Jurkat, Clone E6-1 (cell line): ENCODE data around the gene DYSF.

Source experiments
- DNase-seq: peaks from one replicate; pipeline ENCODE4 v3.0.0-alpha.2; 2011; ENCODE audit warnings: low read depth, low spot score
- H3K4me3 ChIP-seq: 2 replicates; pipeline ENCODE4 v1.5.1; 2011; ENCODE audit warnings: mild to moderate bottlenecking, low read length, control low read depth, moderate library complexity

Gene DYSF

DNA sequence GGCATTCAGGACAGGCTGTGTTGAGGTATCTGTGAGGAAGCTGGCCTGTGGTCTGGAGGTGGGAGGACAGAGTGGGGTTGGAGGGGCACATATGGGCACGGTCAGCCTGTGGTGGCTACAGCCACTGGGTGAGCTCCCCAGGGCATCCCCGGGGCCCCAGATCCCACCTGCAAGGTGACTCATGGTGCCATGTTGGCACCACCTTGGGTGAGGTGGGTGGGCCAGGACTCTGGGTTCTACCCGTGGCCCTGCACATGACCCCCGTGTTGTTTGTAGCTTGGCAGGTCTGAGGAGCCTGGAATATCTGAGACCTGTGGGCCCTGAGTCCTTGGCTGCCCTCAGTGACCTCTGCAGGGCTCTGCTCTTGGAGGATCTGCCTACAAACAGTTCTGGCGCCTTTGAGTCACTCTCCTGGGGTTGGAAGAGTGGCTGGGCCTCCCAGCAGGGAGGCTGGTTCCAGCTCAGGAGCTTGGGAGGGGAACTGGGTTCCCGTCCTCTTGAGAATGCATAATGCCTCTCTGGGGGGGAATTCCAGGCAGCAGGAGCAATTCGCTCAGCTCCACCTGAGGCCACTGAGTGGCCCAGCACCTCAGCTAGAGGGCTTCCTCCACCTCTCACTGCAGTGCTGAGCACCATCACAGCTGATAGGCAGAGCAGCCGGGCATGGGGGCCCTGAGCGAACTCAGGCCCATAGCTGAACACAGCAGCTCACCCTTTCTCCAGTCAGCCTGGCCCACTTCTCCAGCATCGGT lies 105.1 kb downstream of the DYSF start:
- no peak for DNase-seq
- H3K4me3 ChIP-seq: no peak overlapping the region

DNA sequence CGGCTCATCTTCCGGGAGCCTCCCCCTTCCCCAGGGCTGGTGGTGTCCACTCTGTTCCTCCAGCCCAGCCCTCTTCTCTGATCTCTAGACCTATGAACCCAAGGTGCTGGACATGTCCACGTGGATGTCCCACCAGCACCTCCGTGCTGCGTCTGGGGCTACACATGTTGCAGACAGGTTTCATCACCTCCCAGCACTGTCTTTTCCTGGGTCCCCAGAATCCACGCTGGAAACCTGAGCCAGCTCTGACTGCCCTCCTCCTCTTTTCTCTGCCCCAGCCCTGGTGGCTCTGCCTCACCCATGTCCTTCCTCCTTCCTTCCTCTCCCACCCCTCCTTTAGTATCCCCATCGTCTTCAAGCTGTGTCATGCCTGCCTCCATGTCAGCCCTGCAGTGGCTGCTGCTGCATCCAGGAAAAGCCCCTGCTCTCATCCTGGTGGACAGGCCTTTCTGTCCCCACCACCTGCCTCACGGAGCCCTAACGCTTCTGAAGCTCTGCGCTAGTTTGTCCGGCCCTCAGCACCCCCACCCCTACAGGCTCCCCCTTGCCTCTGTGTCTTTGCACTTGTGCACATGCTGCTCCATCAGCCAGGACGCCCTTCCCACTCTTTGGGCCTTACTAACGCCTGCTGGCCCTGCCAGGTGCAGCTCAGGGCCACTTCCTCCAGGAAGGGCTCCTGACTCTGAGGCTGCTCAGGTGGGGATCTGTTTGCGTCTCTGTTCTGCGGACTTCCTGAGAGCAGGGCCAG lies 105.9 kb downstream of the DYSF start:
- no peak overlapping the region for H3K4me3 ChIP-seq
- no peak for DNase-seq

DNA sequence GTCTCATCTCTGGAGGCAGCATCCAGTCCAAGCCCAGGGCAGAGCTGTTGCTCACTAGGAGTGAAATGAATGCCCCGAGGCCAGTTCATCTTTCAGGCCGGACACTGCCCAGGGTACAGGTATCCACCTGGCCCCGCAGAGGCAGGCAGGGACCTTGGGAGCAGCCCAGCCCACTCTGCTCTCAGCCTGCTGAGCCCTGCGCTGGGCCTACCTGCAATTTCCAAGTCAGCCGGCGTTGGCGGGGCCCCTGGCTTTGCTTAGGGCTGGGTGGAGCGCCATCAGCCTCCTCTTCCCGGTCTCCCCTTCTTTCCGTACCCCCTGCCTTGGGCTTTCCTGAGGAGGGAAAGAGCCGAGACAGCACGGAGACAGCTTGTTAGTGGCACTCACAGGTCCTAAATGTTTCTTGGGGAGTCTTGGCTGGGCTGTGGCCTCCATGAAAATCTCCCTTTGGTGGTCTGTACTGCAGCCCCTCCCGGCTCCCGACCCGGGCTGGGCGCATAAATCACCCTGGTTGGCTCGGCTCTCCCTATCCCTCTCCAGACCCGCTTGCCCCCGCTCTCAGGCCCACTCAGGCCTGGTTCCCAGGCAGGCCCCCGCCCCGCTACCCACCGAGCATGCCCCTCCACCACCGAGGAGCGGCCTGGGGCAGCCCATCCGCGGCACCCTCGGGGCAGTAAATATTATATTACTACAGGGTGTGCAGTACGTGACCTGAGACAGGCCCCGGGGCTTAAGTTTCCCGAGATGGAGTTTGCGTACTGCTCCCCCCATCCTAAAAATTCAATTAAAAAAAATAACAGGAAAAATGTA lies 106.7 kb downstream of the DYSF start:
- DNase-seq: no peak
- no peak overlapping the region for H3K4me3 ChIP-seq

DNA sequence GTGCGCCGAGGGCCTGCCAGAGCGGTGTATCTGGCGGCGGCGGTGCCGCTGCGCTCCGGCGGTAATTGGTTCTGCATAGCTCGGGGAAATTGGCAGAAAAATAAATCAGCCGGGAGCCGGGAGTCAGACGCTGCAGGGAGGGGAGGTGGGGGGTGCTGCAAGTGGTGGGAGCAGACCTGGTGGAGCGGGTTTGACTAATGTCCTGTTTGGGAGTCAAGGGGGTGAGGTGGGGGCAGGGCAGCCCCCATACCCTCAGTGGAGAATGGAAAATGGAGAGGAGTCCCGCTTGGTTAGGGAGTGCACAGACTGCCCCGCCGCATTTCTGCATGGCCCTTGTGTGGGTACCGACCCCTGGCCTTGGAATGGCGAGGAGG lies 107.3 kb downstream of the DYSF start:
- no peak overlapping the region for H3K4me3 ChIP-seq
- DNase-seq: no peak

DNA sequence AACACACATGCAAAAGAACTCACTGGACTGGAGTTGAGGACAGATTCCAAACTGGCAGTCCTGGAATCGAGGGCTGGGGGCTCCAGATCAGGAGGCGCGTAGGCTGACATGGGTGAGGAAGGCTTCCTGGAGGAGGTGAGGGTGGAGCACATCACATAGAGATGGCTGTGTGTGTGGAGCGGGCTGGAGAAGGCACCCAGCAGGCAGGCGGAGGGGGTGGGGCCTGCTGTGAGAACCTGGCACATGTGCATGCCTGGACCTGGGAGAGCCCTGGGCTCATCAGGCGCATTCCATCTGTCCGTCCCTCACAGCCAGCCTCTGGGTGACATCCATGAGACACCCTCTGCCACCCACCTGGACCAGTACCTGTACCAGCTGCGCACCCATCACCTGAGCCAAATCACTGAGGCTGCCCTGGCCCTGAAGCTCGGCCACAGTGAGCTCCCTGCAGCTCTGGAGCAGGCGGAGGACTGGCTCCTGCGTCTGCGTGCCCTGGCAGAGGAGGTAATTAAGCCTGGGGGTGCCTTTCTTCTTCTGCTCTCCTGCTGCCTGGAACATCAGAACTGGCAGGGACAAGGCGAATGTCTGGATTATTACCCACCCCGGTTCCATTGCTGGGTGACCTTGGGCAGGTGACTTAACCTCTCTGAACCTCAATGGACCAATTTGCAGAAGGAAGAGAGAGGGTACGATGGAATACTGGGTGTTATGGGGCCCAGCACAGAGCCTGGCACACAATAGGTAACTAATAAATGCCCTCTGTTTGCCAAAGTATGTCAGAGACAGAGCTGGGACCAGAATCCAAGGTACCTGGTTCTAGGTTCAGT lies 108.3 kb downstream of the DYSF start:
- no peak for DNase-seq

DNA sequence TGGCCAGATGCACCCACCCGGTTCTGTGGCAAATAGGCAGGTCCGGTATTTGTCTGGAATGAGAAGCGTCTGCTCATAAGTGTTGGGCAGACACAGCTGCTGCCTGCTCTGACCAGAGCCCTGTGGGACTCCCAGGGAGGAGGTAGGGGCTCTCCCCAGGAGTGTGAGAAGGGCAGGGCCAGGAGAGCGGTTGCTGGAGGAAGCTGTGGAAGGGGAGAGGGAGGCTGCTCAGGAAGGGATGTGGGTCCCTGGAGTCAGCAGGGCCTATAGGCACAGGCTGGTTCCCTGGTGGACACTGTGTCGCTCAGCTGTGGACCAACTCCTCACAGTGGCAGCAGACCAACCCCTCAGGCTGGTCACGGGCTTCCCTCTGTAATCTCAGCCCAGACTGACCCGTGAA lies 109.2 kb downstream of the DYSF start:
- H3K4me3 ChIP-seq: no peak overlapping the region
- no peak for DNase-seq

More for the DNA sequence above, 108.3 kb downstream of the DYSF start:
- no peak overlapping the region for H3K4me3 ChIP-seq

DNA sequence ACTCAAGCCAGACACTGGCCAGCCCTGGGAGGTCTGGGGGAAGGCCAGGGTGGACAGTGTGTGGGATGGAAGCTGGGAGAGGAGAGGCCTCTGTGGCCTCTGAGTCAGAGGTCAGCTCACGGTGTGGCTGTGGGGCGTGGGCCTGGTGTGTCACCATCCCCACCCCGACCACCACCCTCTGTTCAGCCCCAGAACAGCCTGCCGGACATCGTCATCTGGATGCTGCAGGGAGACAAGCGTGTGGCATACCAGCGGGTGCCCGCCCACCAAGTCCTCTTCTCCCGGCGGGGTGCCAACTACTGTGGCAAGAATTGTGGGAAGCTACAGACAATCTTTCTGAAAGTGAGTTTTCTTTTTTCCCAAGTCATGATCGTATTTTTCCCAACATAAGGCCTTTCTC lies 110.5 kb downstream of the DYSF start:
- H3K4me3 ChIP-seq: no peak overlapping the region
- no peak for DNase-seq

DNA sequence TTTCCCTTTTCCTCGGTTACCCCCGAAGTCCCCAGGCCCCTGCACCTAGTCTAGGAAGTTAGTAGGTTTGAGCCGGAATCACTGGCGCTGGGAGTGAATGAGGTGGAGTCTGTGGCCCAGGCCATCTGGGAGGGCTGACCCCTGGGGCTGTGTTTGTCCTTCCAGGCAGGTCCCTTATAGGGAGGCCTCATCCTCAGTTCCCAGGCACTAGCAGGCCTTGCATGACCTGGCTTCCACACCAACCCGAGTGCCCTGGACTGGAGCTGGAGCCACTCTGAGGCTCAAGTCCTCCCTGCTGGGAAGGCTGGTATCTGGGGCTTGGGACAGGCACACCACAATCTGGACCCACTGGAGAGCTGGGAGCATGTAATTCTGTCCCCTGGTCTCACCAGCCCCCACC lies 111.0 kb downstream of the DYSF start:
- no peak for DNase-seq
- no peak overlapping the region for H3K4me3 ChIP-seq

DNA sequence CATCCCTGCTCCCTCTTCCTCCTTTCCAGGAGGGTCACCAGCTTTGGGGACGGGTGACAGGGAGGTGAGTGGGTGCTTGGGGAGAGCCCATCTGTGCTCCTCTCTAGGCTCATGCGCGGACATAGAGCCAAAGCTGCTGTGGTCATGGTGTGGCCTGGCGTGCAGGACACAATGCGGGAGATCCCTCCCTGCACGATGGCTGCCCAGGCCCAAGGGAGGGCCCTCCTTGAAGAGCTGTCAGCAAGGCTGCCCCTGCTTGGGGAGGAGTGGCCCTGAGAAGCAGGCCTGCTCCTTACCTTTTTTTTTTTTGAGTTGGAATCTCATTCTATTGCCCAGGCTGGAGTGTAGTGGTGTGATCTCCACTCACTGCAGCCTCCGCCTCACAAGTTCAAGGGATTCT lies 111.4 kb downstream of the DYSF start:
- no peak overlapping the region for H3K4me3 ChIP-seq
- no peak for DNase-seq

DNA sequence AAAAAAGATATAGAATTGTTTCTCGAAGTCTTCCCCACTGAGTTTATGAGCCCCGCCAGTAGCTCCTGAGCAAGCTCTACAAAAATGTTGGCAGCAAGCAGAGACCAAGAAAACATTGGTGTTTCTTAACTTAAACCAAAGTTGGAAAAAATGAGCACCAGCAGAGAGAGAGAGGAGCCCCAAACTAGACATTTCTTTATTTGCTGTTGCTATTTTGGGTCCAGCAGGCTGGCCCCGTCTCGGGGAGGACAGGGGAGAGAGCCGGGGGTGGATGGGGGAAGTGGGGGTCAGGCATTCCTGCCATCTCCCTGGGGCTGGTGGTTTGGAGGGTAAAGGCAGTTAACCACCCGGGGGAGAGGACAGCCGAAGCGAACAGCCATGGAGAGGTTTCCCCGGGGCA lies 113.0 kb downstream of the DYSF start:
- DNase-seq: no peak
- no peak overlapping the region for H3K4me3 ChIP-seq

DNA sequence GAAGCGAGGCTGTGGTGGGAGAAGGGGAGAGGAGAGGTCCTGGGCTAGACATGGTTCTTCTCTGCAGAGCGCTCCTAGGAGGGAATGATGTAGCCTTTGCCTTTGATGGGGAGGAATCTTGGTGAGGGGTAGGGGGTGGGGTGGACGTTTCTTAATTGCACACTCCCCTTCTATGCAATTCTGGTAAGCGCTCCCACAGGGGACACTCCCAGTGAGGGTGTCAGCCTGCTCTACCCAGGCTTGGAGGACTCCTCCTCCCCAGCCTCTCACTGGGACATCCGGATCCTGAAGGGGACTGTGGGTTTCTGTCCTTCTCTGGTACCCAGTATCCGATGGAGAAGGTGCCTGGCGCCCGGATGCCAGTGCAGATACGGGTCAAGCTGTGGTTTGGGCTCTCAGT lies 114.3 kb downstream of the DYSF start:
- DNase-seq: no peak
- H3K4me3 ChIP-seq: no peak overlapping the region

DNA sequence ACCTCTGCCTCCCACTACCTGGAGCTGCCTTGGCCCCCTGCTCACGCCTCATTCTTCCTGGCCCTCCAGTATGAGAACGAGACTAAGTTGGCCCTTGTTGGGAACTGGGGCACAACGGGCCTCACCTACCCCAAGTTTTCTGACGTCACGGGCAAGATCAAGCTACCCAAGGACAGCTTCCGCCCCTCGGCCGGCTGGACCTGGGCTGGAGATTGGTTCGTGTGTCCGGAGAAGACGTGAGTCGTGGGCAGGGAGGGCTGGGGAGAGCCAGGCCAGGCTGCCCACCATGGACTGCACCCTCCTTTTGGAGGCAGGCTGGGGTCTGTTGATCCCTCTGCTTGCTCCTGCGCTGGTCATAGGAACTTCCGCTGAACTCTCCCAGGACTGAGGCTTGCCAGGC lies 114.7 kb downstream of the DYSF start:
- no peak overlapping the region for H3K4me3 ChIP-seq
- DNase-seq: no peak

DNA sequence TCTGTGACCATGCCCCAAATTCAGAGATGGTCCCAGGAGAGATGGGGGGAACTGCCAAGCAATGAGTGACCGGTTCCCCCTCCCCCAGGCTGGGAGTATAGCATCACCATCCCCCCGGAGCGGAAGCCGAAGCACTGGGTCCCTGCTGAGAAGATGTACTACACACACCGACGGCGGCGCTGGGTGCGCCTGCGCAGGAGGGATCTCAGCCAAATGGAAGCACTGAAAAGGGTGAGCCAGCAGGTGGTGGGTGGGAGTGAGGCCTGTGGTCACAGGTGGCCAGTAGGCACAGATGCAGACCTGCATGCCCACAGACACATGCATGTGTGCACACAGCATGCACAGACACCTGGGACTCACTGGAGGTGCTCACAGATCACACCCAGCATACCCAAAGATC lies 117.2 kb downstream of the DYSF start:
- no peak for DNase-seq
- no peak overlapping the region for H3K4me3 ChIP-seq

DNA sequence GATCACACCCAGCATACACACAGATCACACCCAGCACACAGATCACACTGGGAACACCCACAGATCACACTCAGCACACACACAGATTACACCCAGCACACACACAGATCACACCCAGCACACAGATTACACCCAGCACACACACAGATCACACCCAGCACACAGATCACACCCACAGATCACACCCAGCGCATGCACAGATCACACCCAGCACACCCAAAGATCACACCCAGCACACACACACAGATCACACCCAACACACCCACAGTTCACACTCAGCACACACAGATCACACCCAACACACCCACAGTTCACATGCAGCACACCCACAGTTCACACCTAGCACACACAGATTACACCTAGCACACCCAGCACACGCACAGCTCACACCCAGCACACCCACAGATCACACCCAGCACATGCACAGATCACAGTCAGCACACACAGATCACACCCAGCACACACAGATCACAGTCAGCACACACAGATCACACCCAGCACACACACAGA lies 117.6 kb downstream of the DYSF start:
- no peak for DNase-seq
- H3K4me3 ChIP-seq: no peak overlapping the region

DNA sequence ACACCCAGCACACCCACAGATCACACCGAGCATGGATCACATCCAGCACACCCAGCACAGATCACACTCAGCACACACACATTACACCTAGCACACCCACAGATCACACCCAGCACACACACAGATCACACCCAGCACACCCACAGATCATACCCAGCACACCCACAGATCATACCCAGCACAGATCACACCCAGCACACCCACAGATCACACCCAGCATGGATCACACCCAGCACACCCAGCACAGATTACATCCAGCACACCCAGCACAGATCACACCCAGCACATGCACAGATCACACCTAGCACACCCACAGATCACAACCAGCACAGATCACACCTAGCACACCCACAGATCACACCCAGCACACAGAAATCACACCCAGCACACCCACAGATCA lies 118.6 kb downstream of the DYSF start:
- no peak overlapping the region for H3K4me3 ChIP-seq
- no peak for DNase-seq

DNA sequence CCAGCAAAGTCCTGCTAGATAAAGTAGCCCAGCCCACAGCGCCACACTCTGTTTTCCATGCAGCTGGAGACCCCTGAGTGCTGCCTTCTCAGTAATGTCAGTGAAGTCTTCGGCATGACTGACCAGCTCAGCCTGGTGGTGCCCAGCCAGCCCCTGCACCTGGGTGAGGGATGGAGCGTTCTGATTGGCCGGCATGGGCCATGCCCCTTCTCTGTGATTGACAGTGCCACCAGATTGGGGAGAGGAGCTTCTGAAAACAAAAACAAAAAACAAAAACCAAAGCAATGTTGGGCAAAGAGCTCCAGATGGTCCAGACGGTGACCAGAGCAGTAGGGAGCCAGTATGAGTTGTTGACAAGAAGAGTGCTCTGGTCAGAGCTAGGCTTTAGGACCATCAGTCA lies 122.6 kb downstream of the DYSF start:
- H3K4me3 ChIP-seq: no peak overlapping the region
- no peak for DNase-seq

DNA sequence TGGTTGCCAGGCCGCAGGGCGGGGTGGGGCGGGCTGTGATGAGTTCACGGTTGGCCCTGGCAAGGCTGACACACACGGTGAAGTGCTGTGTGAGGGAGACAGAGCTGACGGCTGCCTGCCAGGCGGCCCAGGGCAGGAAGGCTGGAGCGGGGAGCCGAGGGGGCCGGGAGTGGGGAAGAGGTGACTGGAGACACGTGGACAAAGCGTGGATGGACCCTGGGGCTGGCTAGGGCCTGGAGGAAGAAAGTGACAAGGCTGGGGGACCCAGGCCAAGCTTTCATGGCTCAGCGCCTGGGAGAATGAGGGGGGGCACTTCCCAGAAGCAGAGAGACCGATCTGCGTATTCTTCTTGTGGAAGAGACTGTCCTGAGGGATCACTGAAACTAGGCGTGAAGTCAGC lies 123.2 kb downstream of the DYSF start:
- H3K4me3 ChIP-seq: no peak overlapping the region
- no peak for DNase-seq

DNA sequence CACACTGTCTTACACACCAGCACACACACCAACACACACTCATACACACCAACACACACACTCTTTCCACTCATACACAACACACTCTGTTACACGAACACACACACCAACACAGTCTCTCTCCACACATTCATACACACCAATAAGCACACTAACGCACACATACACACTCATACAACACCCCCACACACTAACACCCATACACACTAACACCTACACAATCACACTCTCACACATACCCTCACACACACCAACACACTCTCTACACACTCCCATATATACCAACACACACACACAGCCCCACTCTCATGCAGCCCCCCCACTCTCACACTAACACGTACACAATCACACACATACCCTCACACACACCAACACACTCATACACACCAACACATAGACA lies 123.8 kb downstream of the DYSF start:
- no peak overlapping the region for H3K4me3 ChIP-seq
- no peak for DNase-seq

DNA sequence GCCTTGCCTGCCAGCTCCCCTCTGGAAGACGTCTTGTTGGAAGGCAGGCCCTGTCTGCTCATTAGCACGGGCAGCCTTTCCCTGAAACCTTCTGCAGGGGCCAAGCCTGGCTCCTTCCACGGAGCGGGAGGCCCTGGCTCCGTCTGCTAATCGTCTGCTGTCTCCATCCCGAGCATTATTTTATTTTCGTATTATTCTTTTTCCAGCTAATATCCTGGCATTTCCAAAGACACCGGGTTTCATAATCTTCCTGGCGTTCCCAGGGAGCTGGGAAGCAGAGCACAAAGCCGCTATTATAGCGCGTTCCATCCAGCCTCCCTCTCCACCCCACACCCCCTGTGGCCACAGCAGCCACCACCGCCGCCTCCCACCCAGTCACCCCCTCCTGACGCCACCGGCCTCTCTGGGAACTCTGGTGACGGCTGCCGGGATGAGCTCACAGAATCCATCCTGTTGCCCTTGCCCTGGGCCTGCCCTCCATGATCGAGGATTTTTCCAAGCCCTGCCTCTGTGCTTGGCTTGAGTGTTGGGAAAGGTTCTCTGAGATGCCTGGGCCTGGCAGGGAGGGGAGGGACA lies 125.5 kb downstream of the DYSF start:
- no peak for DNase-seq

More for the DNA sequence above, 125.5 kb downstream of the DYSF start:
- no peak overlapping the region for H3K4me3 ChIP-seq
